Neural progenitor cell (in vitro differentiated cells): ENCODE results near the gene PARVA. TPM values are rescaled to one million over a fixed set of nuclear protein-coding genes. Genes with fewer than 3 reads are reported as not detected.

Experiments used
- DNase-seq: peaks from one replicate; pipeline ENCODE4 v3.0.0-alpha.2; 2016; ENCODE audit warnings: low spot score
- H2AFZ ChIP-seq: fragments of 200-600 bp; sonication (generic); replicated peaks from 2 replicates; pipeline ENCODE4 v1.6.1; 2016; ENCODE audit warnings: antibody characterized with exemption
- H3F3A ChIP-seq: fragments of 200-600 bp; sonication (generic); 2 replicates; pipeline ENCODE4 v1.6.1; 2016; ENCODE audit warnings: antibody characterized with exemption, low read depth
- H3K27ac ChIP-seq: fragments of 200-600 bp; sonication (generic); 2 replicates; pipeline ENCODE4 v1.5.1; 2016; ENCODE audit warnings: mild to moderate bottlenecking
- H3K27me3 ChIP-seq: fragments of 200-600 bp; sonication (generic); 2 replicates; pipeline ENCODE4 v1.6.1; 2016; ENCODE audit warnings: mild to moderate bottlenecking, moderate library complexity
- H3K36me3 ChIP-seq: fragments of 200-600 bp; sonication (generic); 2 replicates; pipeline ENCODE4 v1.5.1; 2016
- H3K4me1 ChIP-seq: fragments of 200-600 bp; sonication (generic); 2 replicates; pipeline ENCODE4 v1.6.1; 2016; ENCODE audit warnings: mixed run types
- H3K4me2 ChIP-seq: fragments of 200-600 bp; sonication (generic); 2 replicates; pipeline ENCODE4 v1.6.1; 2016
- H3K4me3 ChIP-seq: fragments of 200-600 bp; sonication (generic); 2 replicates; pipeline ENCODE4 v1.5.1; 2016
- H3K79me2 ChIP-seq: fragments of 200-600 bp; sonication (generic); 2 replicates; pipeline ENCODE4 v1.6.1; 2016; ENCODE audit warnings: low read depth
- H3K9ac ChIP-seq: fragments of 200-600 bp; sonication (generic); 2 replicates; pipeline ENCODE4 v1.6.1; 2016
- H3K9me3 ChIP-seq: fragments of 200-600 bp; sonication (generic); 2 replicates; pipeline ENCODE4 v1.5.1; 2016; ENCODE audit warnings: low read depth
- H4K20me1 ChIP-seq: fragments of 200-600 bp; sonication (generic); 2 replicates; pipeline ENCODE4 v1.6.1; 2016; ENCODE audit warnings: low read depth
- H3K27ac Mint-ChIP-seq: 3 replicates; pipeline ENCODE4 v1.8.0; 2021; ENCODE audit warnings: mixed read lengths
- H3K27me3 Mint-ChIP-seq: 2 replicates; pipeline ENCODE4 v1.8.0; 2022; ENCODE audit warnings: low read depth, mild to moderate bottlenecking, inconsistent platforms, moderate library complexity, mixed read lengths; ENCODE audit not compliant: insufficient read depth
- H3K36me3 Mint-ChIP-seq: 3 replicates; pipeline ENCODE4 v1.8.0; 2021; ENCODE audit warnings: mixed read lengths
- H3K4me1 Mint-ChIP-seq: 3 replicates; pipeline ENCODE4 v1.8.0; 2021; ENCODE audit warnings: mixed read lengths
- H3K4me3 Mint-ChIP-seq: 3 replicates; pipeline ENCODE4 v1.8.0; 2021; ENCODE audit warnings: mild to moderate bottlenecking, moderate library complexity, mixed read lengths
- H3K9me3 Mint-ChIP-seq: 3 replicates; pipeline ENCODE4 v1.8.0; 2020; ENCODE audit warnings: mixed read lengths
- EZH2 ChIP-seq: fragments of 200-600 bp; sonication (generic); IDR thresholded peaks from 2 replicates; pipeline ENCODE4 v1.6.1; 2017; ENCODE audit warnings: antibody characterized with exemption, mild to moderate bottlenecking, moderate library complexity
- EZH2phosphoT487 ChIP-seq: fragments of 200-600 bp; sonication (generic); IDR thresholded peaks from 2 replicates; pipeline ENCODE4 v1.6.1; 2017; ENCODE audit warnings: antibody characterized with exemption
- total RNA-seq: library from RNA; depleted of rRNA; stranded (reverse); fragments of >200 nt; gene quantifications from 2 replicates; pipeline ENCODE4 v1.2.3, GENCODE V29; 2015; ENCODE audit warnings: low replicate concordance
- TF ChIP-seq, protein P1 (sequence below): fragments of 200-600 bp; sonication (generic); IDR thresholded peaks from 2 replicates; pipeline ENCODE4 v1.5.1; 2017; ENCODE audit warnings: antibody characterized with exemption, mild to moderate bottlenecking

The PARVA gene
- total RNA-seq, 1 donor from 2014 or later, result 15.3 TPM

DNA sequence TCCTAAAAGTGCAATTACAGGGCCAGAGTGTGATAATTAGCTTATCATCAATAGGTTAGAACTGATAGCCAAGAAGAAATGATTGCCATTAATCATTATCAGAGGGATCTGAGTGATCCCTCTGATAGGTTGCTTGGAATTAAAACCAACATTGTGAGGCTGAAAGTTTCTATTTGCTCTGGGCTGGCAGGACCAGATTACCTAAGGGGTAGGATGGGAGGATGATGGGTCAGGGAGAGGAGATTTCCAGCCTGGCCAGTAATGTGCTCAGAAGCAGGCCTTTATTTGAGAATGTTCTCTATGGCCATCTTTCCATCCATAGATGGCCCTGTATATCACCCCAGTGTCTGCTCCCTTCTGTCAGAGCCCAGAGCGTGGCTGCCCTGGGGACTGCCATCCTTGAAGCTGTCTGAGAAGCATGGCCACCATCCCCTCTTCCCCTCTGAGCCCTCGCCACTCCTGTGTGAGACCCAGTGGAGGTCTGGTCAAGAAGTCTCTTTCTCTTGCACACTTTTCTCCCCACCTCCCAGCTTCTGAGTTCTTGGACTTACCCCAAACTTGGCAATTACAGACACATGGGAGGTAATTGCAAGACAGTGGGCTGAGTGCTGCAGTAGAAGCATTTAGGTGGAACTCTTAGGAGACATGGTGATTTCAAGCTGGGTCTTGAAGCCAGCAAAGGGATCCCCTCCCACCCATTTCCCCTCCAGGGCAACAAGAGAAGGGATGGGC, 11.7 kb downstream of the PARVA start:
- Histone ChIP-seq H3K27ac (no peak overlapping the region), H4K20me1 (no peaks in the 10 kb centered on the region), H3K9ac (no peak overlapping the region), H3K9me3 (no peaks in the 10 kb centered on the region), H3K79me2 (no peaks in the 10 kb centered on the region), H3F3A (no peaks in the 10 kb centered on the region), H3K27me3 (no peaks in the 10 kb centered on the region), H3K4me3 (no peak overlapping the region), H3K4me1 (no peaks in the 10 kb centered on the region), H2AFZ (no peak overlapping the region), H3K36me3 (no peaks in the 10 kb centered on the region), H3K4me2 (no peak overlapping the region)
- peaks cover 22% of the 10 kb centered on the region for H3K4me1 Mint-ChIP-seq
- H3K4me3 Mint-ChIP-seq, result no peak overlapping the region
- no peak for DNase-seq
- H3K27me3 Mint-ChIP-seq, result no peaks in the 10 kb centered on the region
- peaks cover 6% of the 10 kb centered on the region for H3K9me3 Mint-ChIP-seq
- peaks cover 5% of the 10 kb centered on the region for H3K36me3 Mint-ChIP-seq
- no peak overlapping the region for H3K27ac Mint-ChIP-seq
- TF ChIP-seq EZH2phosphoT487 (no peak), EZH2 (no peak)
- TF ChIP-seq, protein P1, sequence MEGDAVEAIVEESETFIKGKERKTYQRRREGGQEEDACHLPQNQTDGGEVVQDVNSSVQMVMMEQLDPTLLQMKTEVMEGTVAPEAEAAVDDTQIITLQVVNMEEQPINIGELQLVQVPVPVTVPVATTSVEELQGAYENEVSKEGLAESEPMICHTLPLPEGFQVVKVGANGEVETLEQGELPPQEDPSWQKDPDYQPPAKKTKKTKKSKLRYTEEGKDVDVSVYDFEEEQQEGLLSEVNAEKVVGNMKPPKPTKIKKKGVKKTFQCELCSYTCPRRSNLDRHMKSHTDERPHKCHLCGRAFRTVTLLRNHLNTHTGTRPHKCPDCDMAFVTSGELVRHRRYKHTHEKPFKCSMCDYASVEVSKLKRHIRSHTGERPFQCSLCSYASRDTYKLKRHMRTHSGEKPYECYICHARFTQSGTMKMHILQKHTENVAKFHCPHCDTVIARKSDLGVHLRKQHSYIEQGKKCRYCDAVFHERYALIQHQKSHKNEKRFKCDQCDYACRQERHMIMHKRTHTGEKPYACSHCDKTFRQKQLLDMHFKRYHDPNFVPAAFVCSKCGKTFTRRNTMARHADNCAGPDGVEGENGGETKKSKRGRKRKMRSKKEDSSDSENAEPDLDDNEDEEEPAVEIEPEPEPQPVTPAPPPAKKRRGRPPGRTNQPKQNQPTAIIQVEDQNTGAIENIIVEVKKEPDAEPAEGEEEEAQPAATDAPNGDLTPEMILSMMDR, result no peak

DNA sequence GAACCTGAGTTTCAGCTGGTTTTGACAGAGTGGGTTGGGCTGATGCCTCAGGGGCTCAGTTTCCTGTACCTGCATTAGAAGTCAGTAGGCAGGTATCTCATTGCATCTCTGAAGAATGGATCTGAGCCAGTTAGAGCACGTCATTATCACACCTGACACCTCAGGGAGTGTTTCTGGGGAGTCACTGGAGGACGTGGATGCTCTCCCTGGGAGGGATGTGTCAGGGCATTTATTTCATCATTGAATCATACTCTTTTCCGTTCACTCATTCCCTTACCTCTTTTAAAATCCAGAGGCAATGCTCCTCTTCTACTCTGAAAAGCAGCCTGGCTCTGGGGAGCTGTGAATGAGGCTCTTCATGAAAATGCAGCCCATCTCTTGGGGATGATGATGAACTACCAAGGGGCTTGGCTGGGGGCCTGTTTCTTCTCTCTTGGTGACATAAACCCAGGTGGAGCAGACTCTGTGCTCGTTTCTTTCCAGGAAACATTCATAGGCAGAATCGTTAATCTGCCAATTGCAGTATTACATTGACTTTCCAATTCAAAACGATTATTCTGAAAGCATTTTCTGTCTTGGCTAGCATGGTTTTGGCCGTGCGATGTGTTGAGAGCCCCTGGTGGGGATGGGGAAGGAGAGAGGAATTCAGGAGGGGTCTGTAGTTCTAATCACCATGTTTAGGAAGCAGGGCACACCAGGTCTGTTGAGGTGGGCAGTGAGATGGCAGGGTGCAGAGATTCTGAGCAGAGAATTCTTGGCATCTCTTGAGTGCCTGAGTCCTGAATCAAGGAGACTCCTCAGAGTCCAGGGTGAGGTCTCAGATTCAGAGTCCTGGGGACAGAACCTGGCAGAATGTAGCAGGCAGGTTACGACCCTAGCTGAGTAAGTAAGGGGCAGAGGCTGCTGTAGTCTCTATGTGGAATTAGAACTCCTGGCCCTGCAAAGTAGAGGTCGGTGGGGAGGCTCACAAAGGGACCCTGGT, 12.6 kb downstream of the PARVA start:
- TF ChIP-seq EZH2 (no peak), EZH2phosphoT487 (no peak)
- TF ChIP-seq, protein P1, result no peak
- Mint-ChIP-seq H3K36me3 (peaks cover 9% of the 10 kb centered on the region), H3K4me3 (no peak overlapping the region), H3K27ac (no peak overlapping the region), H3K4me1 (peaks cover 22% of the 10 kb centered on the region), H3K9me3 (peaks cover 6% of the 10 kb centered on the region), H3K27me3 (no peaks in the 10 kb centered on the region)
- no peaks in the 10 kb centered on the region for H4K20me1 ChIP-seq
- H2AFZ ChIP-seq, result no peak overlapping the region
- no peaks in the 10 kb centered on the region for H3K79me2 ChIP-seq
- H3K4me2 ChIP-seq, result no peak overlapping the region
- no peaks in the 10 kb centered on the region for H3F3A ChIP-seq
- no peak overlapping the region for H3K4me3 ChIP-seq
- H3K4me1 ChIP-seq, result no peaks in the 10 kb centered on the region
- no peaks in the 10 kb centered on the region for H3K9me3 ChIP-seq
- H3K36me3 ChIP-seq, result no peaks in the 10 kb centered on the region
- no peaks in the 10 kb centered on the region for H3K27me3 ChIP-seq
- H3K9ac ChIP-seq, result no peak overlapping the region
- no peak overlapping the region for H3K27ac ChIP-seq
- DNase-seq, result no peak

DNA sequence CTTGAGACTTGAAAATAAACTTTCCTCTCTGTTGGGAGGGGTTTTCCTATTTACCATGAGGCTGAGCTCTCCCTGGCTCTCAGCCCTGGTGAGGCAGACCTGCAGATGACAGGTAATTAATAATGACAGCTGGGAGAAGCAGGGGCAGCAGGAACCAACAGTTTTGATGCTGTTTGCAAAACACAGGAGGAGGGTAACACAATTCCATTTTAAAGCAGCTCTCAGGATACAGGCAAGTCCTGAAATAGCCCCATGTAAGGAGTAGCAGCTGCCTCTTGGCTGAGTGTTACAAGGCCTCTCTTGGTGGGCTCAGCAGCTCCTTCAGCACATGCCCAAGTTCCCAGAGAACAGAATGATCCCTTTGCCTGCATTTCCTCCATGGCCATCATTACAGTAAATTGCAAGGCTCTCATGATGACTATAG, 13.3 kb downstream of the PARVA start:
- Histone ChIP-seq H3K9me3 (no peaks in the 10 kb centered on the region), H2AFZ (no peak overlapping the region), H3K4me3 (no peak overlapping the region), H3K9ac (no peak overlapping the region), H3K36me3 (no peaks in the 10 kb centered on the region), H3K4me2 (no peak overlapping the region), H3K79me2 (no peaks in the 10 kb centered on the region), H3K27me3 (no peaks in the 10 kb centered on the region), H3K4me1 (no peaks in the 10 kb centered on the region), H3K27ac (no peak overlapping the region), H4K20me1 (no peaks in the 10 kb centered on the region), H3F3A (no peaks in the 10 kb centered on the region)
- no peak overlapping the region for H3K27ac Mint-ChIP-seq
- H3K9me3 Mint-ChIP-seq, result peaks cover 6% of the 10 kb centered on the region
- H3K36me3 Mint-ChIP-seq, result peaks cover 9% of the 10 kb centered on the region
- TF ChIP-seq EZH2phosphoT487, result no peak
- TF ChIP-seq, protein P1, result no peak
- TF ChIP-seq EZH2, result no peak
- no peak overlapping the region for H3K4me3 Mint-ChIP-seq
- H3K4me1 Mint-ChIP-seq, result peaks cover 22% of the 10 kb centered on the region
- DNase-seq, result no peak
- no peaks in the 10 kb centered on the region for H3K27me3 Mint-ChIP-seq
